COLO668 (cell line): Measurements from ENCODE around the gene LRRFIP1.
"Not testable (repeated sequence)": the region's sequence is repeated elsewhere in the genome, so short reads cannot be mapped to it uniquely, and the experiment has no call there.

Experiments
- DNase-seq: peaks from one replicate; lab custom pipeline; 2025; ENCODE audit not compliant: unreplicated experiment; lab: John Stamatoyannopoulos, UW

LRRFIP1 gene, protein sequence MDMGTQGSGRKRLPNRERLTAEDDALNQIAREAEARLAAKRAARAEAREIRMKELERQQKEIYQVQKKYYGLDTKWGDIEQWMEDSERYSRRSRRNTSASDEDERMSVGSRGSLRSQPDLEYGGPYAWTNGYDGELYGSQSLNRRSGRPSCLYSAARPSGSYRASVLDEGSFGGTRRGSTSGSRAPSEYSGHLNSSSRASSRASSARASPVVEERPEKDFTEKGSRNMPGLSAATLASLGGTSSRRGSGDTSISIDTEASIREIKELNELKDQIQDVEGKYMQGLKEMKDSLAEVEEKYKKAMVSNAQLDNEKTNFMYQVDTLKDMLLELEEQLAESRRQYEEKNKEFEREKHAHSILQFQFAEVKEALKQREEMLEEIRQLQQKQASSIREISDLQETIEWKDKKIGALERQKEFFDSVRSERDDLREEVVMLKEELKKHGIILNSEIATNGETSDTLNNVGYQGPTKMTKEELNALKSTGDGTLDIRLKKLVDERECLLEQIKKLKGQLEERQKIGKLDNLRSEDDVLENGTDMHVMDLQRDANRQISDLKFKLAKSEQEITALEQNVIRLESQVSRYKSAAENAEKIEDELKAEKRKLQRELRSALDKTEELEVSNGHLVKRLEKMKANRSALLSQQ

GRCh38 chr2:237627441-237628246 lies at the start of gene LRRFIP1:
LRRFIP1 (plus strand) TSS chr2:237627587; CDS start chr2:237627645, 58 bp downstream.
- peak; percentile 70 for DNase-seq

DNA sequence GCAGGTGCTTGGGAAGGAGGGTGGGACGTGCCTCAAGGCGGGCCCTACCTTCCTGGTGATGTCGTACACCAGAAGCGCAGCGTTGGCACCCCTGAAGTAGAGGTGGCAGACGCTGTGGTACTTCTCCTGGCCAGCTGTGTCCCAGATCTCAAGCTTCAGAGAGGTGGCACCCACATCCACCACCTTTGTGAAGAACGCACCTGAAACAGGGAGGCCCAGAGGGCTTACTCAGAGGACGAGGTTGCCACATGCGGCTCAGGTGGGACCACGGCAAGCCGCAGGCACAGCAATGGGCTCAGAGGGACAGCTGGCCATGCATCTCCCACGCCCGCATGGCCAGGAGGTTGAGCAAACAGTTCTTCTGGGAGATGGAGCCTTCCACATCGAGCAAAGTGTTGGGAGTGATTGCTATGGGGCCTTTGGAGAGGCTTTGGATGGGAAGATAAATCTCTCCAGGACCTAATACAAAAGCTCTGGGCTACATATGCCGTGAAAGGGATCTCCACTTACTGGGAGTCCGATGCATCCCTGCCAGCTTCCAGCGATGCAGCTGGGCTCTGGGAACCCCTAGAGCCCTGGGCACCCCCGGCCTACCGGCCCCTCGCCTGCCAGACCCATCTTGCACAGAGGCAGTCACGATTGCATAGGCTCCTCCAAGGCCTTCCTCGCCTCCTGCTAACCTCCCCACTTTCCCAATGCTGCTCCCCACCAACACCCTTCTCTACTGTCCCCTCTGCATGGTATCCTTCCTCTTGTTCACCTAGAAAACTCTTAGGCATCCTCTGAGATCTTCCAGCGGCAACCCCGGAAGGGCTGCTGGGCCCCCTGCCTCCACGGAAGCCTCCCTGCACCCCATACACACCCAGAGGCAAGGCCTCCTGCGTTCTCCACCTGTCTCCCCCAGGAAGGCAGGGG lies 49.2 kb upstream of the LRRFIP1 start:
- DNase-seq: no peak

DNA sequence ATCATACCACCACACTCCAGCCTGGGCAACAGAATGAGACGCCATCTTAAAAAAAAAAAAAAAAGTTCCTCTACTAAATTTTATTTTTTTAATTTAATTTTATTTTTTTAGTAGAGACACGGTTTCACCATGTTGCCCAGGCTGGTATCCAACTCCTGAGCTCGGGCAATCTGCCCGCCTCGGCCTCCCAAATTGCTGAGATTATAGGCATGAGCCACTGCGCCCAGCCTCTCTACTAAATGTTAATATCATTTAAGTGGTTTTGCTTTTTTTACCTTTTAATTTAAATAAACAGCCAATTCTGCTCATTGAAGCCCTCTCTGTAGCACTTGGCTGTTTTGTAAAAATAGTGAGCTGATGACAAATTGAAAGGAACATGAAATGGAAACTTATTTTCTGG lies 46.1 kb upstream of the LRRFIP1 start:
- no peak for DNase-seq

DNA sequence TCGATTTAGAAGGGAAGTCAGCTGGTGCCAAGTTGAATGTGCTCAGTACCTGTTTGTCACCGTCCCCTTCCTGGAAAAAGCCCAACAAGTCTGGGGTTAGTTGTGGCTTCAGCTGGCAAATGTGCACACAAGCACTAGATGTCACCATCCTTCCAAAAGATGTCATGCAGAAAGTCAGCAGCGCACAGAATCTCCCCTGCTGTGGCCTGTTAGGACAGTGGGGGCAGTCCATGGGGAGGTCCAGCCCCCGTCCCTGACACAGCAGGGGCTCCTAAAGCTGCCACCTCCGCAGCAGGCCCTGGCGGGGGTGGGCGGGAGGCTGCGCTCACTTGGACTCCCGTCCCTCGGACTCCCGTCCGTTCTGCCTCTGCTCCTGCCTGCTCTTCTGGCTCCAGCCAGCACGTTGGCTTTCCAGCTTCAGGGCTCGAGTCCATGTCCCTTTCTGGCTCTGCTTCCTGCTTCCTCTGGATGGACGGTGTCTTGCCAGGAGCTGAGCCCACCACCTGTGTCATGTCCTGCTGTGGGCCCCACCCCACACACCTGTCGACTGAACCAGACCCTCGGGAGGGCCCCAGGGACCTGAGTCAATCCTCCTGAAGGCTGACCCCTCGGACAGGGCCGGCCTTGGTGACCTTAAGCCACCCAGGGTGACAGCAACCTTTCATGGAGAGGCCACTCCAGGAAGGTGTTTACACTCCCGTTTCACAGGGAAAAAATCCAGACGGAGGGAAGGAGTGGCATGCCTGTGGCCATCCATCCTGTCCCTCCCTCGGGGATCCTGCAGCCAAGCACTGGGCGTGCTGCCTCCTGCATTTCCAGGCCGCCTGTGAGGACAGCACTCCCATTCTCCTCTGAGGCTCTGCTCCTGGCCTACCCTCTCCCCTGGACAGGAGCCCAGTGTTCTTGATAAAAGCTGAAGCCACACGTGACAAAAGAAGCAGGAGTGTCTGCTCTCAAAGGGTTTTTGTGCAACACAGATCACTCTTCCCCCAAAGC lies 45.3 kb upstream of the LRRFIP1 start:
- no peak for DNase-seq

- DNase-seq: no peak
Observed at GRCh38 chr2:237583385-237584295, 43.7 kb upstream of the LRRFIP1 start.

DNA sequence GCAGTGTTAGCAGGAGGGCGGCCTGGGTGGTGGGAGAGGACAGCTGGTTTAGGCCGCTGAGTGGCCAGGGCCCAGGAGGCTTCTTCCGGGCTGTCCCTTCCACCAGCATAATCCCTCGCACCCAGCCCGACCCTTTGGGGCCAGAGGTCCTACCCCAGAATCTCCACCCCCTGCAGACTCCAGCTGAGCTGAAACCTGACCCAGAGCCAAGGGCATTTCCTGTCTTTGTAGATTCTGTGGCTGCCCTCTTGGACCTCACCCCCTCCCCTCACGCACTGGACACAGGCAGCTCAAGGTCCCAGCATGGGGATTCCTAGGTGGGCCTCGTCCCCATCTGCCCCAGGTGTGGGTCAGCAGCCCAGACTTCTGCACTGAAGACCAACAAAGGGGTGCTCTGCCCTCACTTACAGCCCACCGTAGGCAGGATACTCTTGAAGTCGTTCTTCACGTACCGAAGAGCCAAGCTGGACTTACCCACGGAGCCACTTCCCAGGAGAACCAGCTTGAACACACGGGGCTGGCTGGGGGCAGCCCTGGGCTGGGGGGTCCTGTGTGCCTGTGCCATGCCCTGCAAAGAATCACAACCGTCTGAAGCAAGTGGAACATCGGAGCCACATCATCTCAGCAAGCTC lies 41.7 kb upstream of the LRRFIP1 start:
- DNase-seq: no peak

- DNase-seq: no peak
Observed at GRCh38 chr2:237588044-237588696, 39.2 kb upstream of the LRRFIP1 start.

GRCh38 chr2:237590272-237591140 lies 36.9 kb upstream of the LRRFIP1 start, which contains the start of gene RAB17:
RAB17 (minus strand) TSS chr2:237590734; CDS start chr2:237586154, 4,580 bp downstream.
- peak; percentile 83 for DNase-seq

GRCh38 chr2:237591141-237591881 lies 36.1 kb upstream of the LRRFIP1 start:
- DNase-seq: peak; percentile 49

GRCh38 chr2:237592425-237592980 lies 34.9 kb upstream of the LRRFIP1 start:
- no peak for DNase-seq

GRCh38 chr2:237593036-237593435 lies 34.4 kb upstream of the LRRFIP1 start:
- no peak for DNase-seq

- DNase-seq: no peak
Observed at GRCh38 chr2:237593596-237594320, 33.6 kb upstream of the LRRFIP1 start.

DNA sequence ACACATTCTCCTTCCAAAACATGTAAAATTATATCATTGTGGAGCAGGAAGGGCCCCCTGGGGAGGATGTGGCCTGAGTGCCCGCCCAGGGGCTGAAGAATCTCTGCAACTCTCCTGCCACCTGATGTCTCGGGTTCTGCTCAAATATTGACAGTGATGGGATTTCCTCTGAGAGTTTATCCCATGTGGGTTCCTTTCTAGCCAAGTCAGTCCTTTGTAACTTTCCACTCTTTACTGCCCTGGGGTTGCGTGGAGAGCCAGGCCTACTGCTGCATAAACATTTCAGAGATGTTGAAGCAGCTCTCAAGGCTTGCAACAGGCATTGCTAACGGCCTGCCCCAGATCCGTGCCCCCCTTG lies 32.9 kb upstream of the LRRFIP1 start:
- no peak for DNase-seq

DNA sequence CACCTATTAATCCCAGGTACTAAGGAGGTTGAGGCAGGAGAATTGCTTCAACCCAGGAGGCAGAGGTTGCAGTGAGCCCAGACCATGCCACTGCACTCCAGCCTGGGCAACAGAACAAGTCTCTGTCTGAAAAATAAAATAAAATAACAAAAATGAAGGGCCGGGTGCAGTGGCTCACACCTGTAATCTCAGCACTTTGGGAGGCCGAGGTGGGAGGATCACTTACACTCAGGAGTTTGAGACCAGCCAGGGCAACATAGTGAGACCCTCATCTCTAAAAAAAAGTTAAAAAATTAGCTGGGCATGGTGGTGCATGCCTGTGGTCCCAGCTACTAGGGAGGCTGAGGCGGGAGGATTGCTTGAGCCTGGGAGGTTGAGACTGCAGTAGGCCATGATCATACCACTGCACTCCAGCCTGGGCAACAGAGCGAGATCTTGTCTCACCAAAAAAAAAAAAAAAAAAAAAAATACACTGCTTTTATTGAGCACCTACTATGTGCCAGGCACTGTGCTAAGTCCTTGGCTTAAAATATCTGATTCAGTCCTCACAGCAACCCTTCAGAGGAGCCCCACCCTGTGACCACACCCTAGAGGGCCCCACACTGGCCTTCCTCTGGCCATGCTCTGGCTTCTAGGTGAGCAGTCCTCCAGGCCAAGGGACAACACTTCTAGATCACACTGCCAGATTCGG lies 31.4 kb upstream of the LRRFIP1 start:
- not testable (repeated sequence) for DNase-seq
